ENCODE data around the gene EIF4ENIF1.

Gene EIF4ENIF1

DNA sequence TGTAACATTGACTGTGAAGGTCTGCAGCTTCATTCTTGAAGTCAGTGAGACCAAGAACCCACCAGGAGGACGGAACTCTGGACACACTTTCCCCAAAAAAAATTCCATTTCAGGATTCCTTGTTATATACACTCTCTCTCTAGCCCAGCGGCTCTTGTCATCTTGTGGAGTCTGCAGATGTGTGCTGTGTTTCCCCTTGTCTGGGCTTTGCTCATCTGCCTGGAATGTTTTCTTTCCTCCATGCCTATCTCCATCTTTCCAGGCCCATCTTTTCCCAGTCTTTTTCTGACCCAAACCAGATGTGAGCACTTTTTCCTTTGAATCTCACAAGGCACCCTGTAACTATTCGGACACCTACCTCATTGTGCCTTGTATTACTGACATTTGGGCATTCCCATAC lies 95.3 kb downstream of the EIF4ENIF1 start:
- TF ChIP-seq, protein P1, sequence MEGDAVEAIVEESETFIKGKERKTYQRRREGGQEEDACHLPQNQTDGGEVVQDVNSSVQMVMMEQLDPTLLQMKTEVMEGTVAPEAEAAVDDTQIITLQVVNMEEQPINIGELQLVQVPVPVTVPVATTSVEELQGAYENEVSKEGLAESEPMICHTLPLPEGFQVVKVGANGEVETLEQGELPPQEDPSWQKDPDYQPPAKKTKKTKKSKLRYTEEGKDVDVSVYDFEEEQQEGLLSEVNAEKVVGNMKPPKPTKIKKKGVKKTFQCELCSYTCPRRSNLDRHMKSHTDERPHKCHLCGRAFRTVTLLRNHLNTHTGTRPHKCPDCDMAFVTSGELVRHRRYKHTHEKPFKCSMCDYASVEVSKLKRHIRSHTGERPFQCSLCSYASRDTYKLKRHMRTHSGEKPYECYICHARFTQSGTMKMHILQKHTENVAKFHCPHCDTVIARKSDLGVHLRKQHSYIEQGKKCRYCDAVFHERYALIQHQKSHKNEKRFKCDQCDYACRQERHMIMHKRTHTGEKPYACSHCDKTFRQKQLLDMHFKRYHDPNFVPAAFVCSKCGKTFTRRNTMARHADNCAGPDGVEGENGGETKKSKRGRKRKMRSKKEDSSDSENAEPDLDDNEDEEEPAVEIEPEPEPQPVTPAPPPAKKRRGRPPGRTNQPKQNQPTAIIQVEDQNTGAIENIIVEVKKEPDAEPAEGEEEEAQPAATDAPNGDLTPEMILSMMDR (IDR thresholded peaks at IDR 0.05; ENCODE audit: control insufficient read depth, insufficient read depth, low read depth, low read length, missing control alignments): no peak

GRCh38 chr22:31393893-31394292 lies 95.7 kb downstream of the EIF4ENIF1 start:
- TF ChIP-seq, protein P1 (IDR thresholded peaks at IDR 0.05; ENCODE audit: control insufficient read depth, insufficient read depth, low read depth, low read length, missing control alignments): no peak
- DNase-seq (ENCODE audit: low read depth): no peak
- H3K4me3 ChIP-seq (ENCODE audit: control insufficient read depth, low read depth, low read length): no peak overlapping the region

More for the DNA sequence above, 95.3 kb downstream of the EIF4ENIF1 start:
- H3K4me3 ChIP-seq (ENCODE audit: control insufficient read depth, low read depth, low read length): no peak overlapping the region
- no peak for DNase-seq (ENCODE audit: low read depth)
